ENCODE results near the gene ZSCAN29.

DNA sequence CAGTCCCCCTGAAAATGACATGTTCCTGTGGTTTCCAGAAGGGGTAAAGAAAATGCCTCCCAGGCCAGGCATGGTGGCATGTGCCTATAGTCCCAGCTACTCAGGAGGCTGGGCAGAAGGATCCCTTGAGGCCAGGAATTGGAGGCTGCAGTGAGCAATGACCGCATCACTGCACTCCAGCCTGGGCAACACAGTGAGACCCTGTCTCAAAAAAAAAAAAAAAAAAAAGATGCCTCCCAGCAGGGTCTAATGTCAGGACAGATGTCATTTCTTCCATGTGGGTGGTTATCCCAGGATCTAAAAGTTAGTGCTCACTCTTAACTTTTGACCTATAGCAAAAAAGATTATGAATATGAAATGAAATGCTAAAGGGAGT lies 53.9 kb downstream of the ZSCAN29 start:
- TF ChIP-seq, protein P1, sequence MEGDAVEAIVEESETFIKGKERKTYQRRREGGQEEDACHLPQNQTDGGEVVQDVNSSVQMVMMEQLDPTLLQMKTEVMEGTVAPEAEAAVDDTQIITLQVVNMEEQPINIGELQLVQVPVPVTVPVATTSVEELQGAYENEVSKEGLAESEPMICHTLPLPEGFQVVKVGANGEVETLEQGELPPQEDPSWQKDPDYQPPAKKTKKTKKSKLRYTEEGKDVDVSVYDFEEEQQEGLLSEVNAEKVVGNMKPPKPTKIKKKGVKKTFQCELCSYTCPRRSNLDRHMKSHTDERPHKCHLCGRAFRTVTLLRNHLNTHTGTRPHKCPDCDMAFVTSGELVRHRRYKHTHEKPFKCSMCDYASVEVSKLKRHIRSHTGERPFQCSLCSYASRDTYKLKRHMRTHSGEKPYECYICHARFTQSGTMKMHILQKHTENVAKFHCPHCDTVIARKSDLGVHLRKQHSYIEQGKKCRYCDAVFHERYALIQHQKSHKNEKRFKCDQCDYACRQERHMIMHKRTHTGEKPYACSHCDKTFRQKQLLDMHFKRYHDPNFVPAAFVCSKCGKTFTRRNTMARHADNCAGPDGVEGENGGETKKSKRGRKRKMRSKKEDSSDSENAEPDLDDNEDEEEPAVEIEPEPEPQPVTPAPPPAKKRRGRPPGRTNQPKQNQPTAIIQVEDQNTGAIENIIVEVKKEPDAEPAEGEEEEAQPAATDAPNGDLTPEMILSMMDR (conservative IDR thresholded peaks at IDR 0.05; ENCODE audit: low read length) = no peak
- no peak for TF ChIP-seq EZH2phosphoT487 (IDR thresholded peaks at IDR 0.05; ENCODE audit: borderline replicate concordance)

Data from Loucy (cell line).